Ramos (cell line): ENCODE results near the gene LAMA2.
"Not testable (repeated sequence)": the region's sequence is repeated elsewhere in the genome, so short reads cannot be mapped to it uniquely, and the experiment has no call there.

Source experiments
- in situ Hi-C: fragments of 300-500 bp; cut with MboI; formaldehyde crosslinking; loops from one replicate; pipeline ENCODE4 v1.14.3; 2022; ENCODE audit warnings: low sequenced_read_pairs; ENCODE audit not compliant: unreplicated experiment

The LAMA2 gene

GRCh38 chr6:129053143-129053542, 170.2 kb downstream of the LAMA2 start:
- in situ Hi-C loops: not testable (repeated sequence)

GRCh38 chr6:129055796-129056195, 172.9 kb downstream of the LAMA2 start:
- in situ Hi-C loops: no loop called here

DNA sequence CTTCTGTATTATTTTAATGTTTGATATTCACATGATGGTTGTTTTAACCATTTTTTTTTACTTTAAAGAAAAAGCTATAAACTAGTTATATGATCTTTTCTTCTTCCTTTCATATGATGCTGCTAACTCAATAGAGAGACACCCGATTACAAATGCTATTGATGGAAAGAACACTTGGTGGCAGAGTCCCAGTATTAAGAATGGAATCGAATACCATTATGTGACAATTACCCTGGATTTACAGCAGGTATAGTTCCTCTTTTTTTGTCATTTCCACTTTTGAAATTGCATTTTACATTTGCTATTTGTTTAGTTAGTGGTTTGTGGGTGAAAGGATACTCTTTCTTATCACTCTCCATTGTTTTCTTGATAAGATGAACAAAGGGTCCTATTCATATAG, 176.7 kb downstream of the LAMA2 start:
- in situ Hi-C loops: no loop called here

- in situ Hi-C loops: no loop called here
Observed at GRCh38 chr6:129069006-129069405, 186.1 kb downstream of the LAMA2 start.

DNA sequence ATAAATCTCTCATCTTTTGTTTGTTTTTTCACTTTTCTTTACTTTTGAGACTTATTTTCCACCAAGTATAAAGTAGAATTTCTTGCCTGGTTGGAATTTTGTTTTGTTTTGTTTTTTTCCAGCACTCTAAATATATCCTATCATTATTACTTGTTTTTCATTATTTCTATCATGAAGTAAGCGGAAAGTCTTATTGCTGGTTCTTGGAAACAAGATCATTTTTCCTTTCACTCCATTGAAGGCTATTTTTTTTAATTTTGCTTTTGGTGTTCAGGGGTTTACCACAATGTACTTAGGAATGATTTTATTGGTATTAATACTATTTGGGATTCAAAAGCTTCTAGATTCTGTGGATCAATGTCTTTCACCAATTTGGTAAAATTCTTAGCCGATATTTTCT, 190.1 kb downstream of the LAMA2 start:
- in situ Hi-C loops: no loop called here

GRCh38 chr6:129073691-129074395, 190.9 kb downstream of the LAMA2 start:
- in situ Hi-C loops: no loop called here

DNA sequence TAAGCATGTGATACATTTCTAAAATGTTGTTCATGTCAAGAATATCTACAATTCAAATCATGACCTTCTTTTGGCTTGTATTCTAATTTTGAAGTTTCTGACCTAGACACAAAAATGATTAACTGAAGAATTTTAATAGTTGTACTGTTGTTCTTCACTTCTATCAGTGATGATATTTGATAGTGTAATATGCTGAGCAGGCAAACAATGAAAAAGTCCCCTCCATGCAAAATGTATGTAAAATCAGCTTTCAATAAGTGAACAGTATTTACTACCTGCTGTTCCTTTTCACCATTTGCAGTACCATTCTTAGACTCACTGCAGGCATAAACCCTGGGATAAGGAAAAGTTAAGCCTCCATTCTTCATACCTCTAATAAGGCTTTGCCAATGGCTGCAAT, 201.5 kb downstream of the LAMA2 start:
- in situ Hi-C loops: no loop called here

DNA sequence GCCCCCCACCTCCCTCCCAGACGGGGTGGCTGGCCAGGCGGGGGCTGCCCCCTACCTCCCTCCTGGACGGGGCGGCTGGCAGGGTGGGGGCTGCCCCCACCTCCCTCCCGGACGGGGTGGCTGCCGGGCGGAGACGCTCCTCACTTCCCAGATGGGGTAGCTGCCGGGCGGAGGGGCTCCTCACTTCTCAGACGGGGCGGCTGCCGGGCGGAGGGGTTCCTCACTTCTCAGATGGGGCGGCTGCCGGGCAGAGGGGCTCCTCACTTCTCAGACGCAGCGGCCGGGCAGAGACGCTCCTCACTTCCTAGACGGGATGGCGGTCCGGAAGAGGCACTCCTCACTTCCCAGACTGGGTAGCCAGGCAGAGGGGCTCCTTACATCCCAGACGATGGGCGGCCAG, 205.5 kb downstream of the LAMA2 start:
- in situ Hi-C loops: not testable (repeated sequence)

GRCh38 chr6:129089357-129089756, 206.4 kb downstream of the LAMA2 start:
- in situ Hi-C loops: no loop called here

DNA sequence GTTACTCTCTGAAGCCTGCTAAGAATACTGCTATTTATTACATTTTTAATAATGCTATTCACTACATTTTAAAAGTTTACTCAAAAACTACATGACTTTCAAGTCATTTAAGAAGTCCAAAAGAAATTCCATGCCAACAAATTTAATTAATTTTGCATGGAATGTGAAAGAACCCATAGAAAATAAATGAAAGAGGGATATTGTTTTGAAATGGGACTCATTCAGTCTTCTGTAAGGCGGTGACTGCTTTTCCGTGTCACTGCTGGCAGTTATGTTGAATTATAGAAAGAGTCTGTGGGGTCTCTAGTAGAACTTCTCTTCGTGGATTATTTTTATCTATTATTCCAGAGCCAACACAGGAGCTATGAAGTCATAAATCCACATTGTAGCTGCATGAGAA, 211.2 kb downstream of the LAMA2 start:
- in situ Hi-C loops: no loop called here

GRCh38 chr6:129096651-129097290, 213.8 kb downstream of the LAMA2 start:
- in situ Hi-C loops: no loop called here

- in situ Hi-C loops: no loop called here
Observed at GRCh38 chr6:129098061-129098553, 215.2 kb downstream of the LAMA2 start.

- in situ Hi-C loops: no loop called here
Observed at GRCh38 chr6:129099696-129100095, 216.8 kb downstream of the LAMA2 start.

- in situ Hi-C loops: no loop called here
Observed at GRCh38 chr6:129100164-129100563, 217.2 kb downstream of the LAMA2 start.

DNA sequence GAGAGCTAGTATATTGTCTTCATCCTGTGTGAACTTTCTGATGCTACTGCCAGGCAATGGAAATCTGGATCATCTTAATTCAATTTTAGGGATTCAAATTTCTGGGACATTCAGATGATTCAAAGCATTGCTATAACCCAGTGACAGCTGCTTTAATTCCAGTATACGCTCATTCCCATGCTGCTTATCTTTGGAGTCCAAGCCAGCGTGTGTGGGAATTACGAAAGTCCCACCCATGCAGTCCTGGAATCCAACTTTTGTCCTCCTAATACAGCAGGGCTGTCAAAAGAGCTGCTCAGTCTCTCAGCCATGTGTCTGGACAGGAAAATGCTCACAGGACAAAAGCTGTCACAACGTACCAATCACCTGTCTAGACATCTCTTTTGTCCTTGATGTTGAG, 219.8 kb downstream of the LAMA2 start:
- in situ Hi-C loops: no loop called here

DNA sequence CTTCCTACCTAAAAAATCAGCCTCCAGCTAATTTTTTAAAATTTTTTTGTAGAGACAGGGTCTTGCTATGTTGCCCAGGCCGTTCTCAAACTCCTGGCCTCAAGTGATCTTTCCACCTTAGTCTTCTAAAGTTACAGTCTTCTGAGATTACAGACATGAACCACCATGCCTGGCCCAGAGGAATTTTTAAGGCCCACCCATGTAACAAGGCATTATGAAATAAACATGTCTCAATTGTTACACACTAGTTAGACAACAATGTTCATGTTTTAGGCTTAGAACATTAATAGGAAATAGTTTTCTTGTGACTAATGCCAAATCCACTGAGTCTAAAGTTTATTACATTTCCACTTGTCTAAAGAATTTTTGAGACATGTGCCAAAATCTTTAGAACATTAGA, 221.2 kb downstream of the LAMA2 start:
- in situ Hi-C loops: no loop called here

- in situ Hi-C loops: no loop called here
Observed at GRCh38 chr6:129104560-129104959, 221.6 kb downstream of the LAMA2 start.

GRCh38 chr6:129105035-129105434, 222.1 kb downstream of the LAMA2 start:
- in situ Hi-C loops: no loop called here

DNA sequence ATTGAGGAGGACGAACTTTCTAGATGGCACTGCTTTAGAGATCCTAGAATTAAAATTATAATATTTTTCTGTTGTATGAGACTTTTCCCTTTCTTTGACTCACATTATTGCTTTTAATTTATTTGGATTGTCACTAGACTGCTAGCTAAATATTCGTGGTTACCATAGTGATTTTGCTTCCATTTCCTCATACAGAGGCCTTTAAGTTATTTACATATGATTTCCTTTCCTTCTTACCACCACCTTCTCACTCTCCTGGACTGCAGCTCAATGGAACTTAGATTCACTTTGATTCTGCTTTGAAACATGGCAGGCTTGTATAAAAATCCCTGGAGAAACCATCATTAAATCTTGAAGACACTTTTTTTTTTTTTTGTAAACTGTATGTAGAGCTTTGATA, 222.9 kb downstream of the LAMA2 start:
- in situ Hi-C loops: no loop called here

GRCh38 chr6:129108337-129108736, 225.4 kb downstream of the LAMA2 start:
- in situ Hi-C loops: no loop called here

GRCh38 chr6:129110690-129111343, 227.9 kb downstream of the LAMA2 start:
- in situ Hi-C loops: no loop called here
